IMR-90 (cell line): ENCODE measurements around the gene CCDC182.

Experiments
- CTCF ChIP-seq: conservative IDR thresholded peaks from 2 replicates; pipeline ENCODE4 v1.5.1; 2012; ENCODE audit warnings: mild to moderate bottlenecking, low read depth, low read length, improper control_type of control experiment
- RCOR1 ChIP-seq: IDR thresholded peaks from 2 replicates; pipeline ENCODE4 v1.6.1; 2012; ENCODE audit warnings: mild to moderate bottlenecking, low read length, improper control_type of control experiment; ENCODE audit not compliant: insufficient replicate concordance

GRCh38 chr17:57746221-57746620, 1.1 kb upstream of the CCDC182 start:
- TF ChIP-seq CTCF = no peak
- no peak for TF ChIP-seq RCOR1
